C4-2B (cell line): Measurements from ENCODE around the gene CYFIP2.
"Not testable (repeated sequence)": the region's sequence is repeated elsewhere in the genome, so short reads cannot be mapped to it uniquely, and the experiment has no call there.

Source experiments
- ZFX ChIP-seq: fragments of 450-650 bp; IDR thresholded peaks from 2 replicates; pipeline ENCODE4 v1.6.1; 2017
- TF ChIP-seq, protein P1 (sequence below): fragments of 450-650 bp; conservative IDR thresholded peaks from 2 replicates; pipeline ENCODE4 v1.5.1; 2017; ENCODE audit warnings: mild to moderate bottlenecking

DNA sequence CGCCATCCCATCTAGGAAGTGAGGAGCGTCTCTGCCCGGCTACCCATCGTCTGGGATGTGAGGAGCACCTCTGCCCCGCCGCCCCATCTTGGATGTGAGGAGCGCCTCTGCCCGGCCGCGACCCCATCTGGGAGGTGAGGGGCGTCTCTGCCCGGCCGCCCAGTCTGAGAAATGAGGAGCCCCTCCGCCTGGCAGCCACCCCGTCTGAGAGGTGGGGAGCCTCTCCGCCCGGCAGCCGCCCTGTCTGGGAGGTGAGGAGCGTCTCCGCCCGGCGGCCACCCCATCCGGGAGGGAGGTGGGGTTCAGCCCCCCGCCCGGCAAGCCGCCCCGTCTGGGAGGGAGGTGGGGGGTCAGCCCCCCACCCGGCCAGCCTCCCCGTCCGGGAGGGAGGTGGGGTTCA lies 153.6 kb downstream of the CYFIP2 start:
- TF ChIP-seq, protein P1, sequence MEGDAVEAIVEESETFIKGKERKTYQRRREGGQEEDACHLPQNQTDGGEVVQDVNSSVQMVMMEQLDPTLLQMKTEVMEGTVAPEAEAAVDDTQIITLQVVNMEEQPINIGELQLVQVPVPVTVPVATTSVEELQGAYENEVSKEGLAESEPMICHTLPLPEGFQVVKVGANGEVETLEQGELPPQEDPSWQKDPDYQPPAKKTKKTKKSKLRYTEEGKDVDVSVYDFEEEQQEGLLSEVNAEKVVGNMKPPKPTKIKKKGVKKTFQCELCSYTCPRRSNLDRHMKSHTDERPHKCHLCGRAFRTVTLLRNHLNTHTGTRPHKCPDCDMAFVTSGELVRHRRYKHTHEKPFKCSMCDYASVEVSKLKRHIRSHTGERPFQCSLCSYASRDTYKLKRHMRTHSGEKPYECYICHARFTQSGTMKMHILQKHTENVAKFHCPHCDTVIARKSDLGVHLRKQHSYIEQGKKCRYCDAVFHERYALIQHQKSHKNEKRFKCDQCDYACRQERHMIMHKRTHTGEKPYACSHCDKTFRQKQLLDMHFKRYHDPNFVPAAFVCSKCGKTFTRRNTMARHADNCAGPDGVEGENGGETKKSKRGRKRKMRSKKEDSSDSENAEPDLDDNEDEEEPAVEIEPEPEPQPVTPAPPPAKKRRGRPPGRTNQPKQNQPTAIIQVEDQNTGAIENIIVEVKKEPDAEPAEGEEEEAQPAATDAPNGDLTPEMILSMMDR: not testable (repeated sequence)
- TF ChIP-seq ZFX: not testable (repeated sequence)
